HG03442 (cell line): ENCODE data around the gene SUPT4H1.

Experiments used
- ATAC-seq: cut with Tn5 transposase; IDR thresholded peaks from one replicate; pipeline ENCODE4 v1.9.1; 2021; ENCODE audit warnings: mild to moderate bottlenecking, moderate library complexity; ENCODE audit not compliant: unreplicated experiment

The SUPT4H1 gene

GRCh38 chr17:58307468-58308172 is 44.4 kb downstream of the SUPT4H1 start:
- ATAC-seq = no peak

DNA sequence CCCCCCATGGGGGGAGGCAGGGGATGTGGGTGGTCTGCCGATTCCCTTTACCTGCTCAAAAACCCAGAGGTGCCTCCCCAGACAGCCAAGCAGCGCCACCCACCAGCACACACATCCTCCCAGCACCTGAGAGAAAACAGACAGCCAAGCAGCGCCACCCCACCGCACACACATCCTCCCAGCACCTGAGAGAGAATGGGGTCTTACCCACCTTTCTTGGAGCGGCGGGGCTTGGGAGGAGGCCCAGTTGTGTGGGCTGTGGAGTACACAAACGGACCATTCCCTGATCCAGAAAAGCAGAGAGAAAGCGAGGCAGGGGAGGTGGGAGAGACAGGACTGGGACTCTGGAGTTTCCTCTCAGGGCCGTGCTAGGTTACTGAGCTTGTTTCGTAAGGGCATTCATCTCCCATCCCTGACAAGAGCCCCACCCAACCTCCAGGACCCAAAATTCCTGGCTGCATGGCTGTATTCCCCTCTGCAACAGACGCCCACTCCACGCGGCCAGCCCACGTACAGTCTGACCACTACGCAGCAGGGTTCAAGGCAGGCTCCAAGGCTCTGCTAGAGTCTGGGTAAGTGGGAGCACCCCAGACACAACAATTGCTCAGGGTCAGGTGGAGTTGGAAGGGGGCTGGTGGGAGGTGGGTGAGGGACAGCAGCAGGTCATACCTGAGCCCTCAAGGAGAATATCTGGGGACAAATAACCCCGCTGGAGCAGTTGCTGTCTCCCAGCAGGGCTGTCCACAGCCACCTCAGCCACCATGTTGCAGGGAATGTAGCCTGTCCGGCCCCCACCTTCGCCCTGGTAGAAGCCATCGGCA is 45.7 kb downstream of the SUPT4H1 start:
- no peak for ATAC-seq

- no peak for ATAC-seq
Observed at GRCh38 chr17:58305626-58306025, 46.4 kb downstream of the SUPT4H1 start.

- no peak for ATAC-seq
Observed at GRCh38 chr17:58304750-58305486, 47.1 kb downstream of the SUPT4H1 start.

DNA sequence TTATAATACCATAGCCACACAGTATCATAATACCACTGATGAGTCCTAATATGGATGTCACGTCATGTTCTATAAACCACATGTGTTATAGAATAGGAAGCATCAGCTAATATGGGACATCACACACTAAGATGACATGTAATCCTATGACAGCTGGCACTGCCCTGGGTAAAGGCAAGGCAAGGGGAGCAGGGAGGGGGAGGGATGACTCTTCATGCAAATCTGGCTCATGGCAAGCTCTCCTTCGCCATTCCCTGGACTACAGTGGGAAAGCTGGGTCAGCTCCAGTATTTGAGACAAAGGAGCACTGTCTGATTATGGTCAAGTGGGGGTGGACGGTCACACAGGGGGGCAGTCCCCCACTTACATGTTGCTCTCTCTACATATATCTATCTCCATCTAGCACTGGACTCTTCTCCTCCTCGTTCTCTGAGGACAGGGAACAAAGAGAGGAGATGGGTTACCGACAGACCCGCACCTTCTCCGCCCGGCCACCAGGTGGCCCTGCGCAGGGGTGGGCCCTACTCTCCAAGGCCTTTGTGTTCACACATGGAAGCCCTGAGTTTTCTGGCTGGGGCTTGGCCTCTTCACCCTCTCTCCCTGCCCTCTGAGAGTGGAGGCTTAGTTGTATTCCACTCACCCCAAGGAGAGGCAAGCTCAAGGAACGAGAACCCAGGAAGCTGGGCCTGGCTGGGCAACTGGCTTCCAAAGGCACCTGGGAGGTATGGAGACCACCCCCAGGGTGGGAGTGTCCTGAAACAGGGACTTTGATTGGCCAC is 47.8 kb downstream of the SUPT4H1 start:
- peak; percentile 54 for ATAC-seq

- no peak for ATAC-seq
Observed at GRCh38 chr17:58302919-58303585, 48.9 kb downstream of the SUPT4H1 start.

GRCh38 chr17:58302171-58302918 is 49.7 kb downstream of the SUPT4H1 start:
- ATAC-seq = no peak

- ATAC-seq = no peak
Observed at GRCh38 chr17:58301504-58302150, 50.4 kb downstream of the SUPT4H1 start.

GRCh38 chr17:58300336-58300735 is 51.7 kb downstream of the SUPT4H1 start:
- no peak for ATAC-seq
